Heart left ventricle (tissue), 13 donors: ENCODE measurements around the gene PRDM11.

Experiments
- CTCF ChIP-seq, 12 donors: fragments of 200-600 bp; sonication (generic) in 4 of 12; IDR thresholded peaks; one replicate each; pipeline versions ENCODE4 v1.5.0 to v1.8.0; 2018 to 2022; ENCODE audit warnings: antibody characterized with exemption in 12 of 12, mild to moderate bottlenecking in 5 of 12
- POLR2A ChIP-seq, 2 donors: fragments of 450-650 bp; IDR thresholded peaks; one replicate each; pipeline ENCODE4 v1.6.1; 2017; ENCODE audit warnings: antibody characterized with exemption in 2 of 2, mild to moderate bottlenecking in 2 of 2, moderate library complexity in 2 of 2
- donor health status: ischemic (EF 13 %, LVEDD 7.1; RV severe dilation, severe dysfunction).
- donor health status: DM: no; HTN: yes; CAD: no.
- donor health status: DM: no; HTN: no; CAD: no.
- donor health status: ischemic (EF 25% LVEDD 6.9; RV normal size, moderate dysfunction).
- donor health status: ischemic (EF 25% LVEDD 5.7; RV mildly dilated, moderate dysfunction).
- donor health status: ischemic (EF 35%, LVEDD 5.7; RV mildly dilated, moderate dysfunction).
- donor health status: nonischemic (EF 11% LVEDD 7.7; RV severe dilation, severe dysfunction).
- donor health status: DM: yes; HTN: yes; CAD: no.
- donor health status: PGD.
- donor health status: ischemic (EF 29% LVEDD 5.4; RV normal size, mild dysfunction).
- donor health status: nonischemic (EF 23%, LVEDD 6.1; RV moderate dilation, normal function).

DNA sequence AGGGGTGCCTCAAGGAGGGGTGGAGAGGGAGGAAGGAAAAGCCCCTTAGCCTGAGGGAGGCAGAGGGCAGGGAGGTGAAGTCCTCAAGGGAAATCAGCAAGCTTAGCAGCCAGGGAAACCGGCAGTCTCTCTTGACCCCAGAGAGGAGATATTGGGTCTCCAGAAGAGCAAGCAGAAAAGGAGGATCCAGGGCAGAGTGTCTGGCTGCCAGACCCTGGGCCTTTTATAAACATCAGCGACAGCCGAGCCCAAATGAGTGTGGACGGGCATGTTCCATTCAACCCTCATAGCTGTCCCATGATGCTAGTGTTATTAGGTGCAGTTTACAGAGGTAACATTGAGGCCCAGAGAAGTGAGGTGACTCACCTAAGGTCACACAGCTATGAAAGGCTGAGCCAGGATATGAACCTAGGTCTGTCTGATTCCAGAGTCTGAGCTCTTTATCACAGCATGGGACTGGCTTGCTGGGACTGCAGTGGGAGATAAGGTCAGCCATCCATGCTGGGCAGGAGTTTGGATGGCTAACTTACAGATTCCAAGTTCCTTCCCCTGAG is 9.3 kb downstream of the PRDM11 start:
- TF ChIP-seq CTCF (IDR thresholded peaks at IDR 0.05) (no peak), POLR2A (IDR thresholded peaks at IDR 0.05) (no peak)
